Activated CD4-positive, alpha-beta T cell treated with anti-CD3 and anti-CD28 coated beads, Interleukin-2, amount 10 ng/mL, durations not matched to agents 24 days and 14 days (primary cell): ENCODE results near the gene ANKRD18A. TPM values are rescaled to one million over a fixed set of nuclear protein-coding genes. Genes with fewer than 3 reads are reported as not detected.
A peak's percentile ranks its signal among the peaks of the same experiment; 100 is the strongest.

Experiments
- DNase-seq: peaks from one replicate; pipeline ENCODE4 v3.0.0; 2022
- H3K27ac Mint-ChIP-seq: one replicate; pipeline ENCODE4 v1.8.0; 2022; ENCODE audit warnings: mild to moderate bottlenecking, mixed read lengths
- H3K27me3 Mint-ChIP-seq: one replicate; pipeline ENCODE4 v1.8.0; 2022; ENCODE audit warnings: mixed read lengths
- H3K36me3 Mint-ChIP-seq: one replicate; pipeline ENCODE4 v1.8.0; 2022; ENCODE audit warnings: low read depth, mild to moderate bottlenecking, mixed read lengths
- H3K4me1 Mint-ChIP-seq: one replicate; pipeline ENCODE4 v1.8.0; 2021; ENCODE audit warnings: mixed read lengths
- H3K4me3 Mint-ChIP-seq: one replicate; pipeline ENCODE4 v1.8.0; 2022; ENCODE audit warnings: mild to moderate bottlenecking, moderate library complexity, mixed read lengths
- H3K9me3 Mint-ChIP-seq: one replicate; pipeline ENCODE4 v1.8.0; 2021; ENCODE audit warnings: mixed read lengths
- intact Hi-C: fragments of 100-400 bp; cut with micrococcal nuclease; formaldehyde crosslinking; loops from one replicate; pipeline ENCODE4 v1.15.1; 2023
- total RNA-seq: library from RNA; stranded (reverse); gene quantifications from 2 replicates; pipeline ENCODE4 v1.2.3, GENCODE V29; 2022

ANKRD18A gene
- total RNA-seq, 1 donor from 2014 or later, result 4.5 TPM

- intact Hi-C loops, result no loop called here
- Mint-ChIP-seq H3K27ac (no peak overlapping the region), H3K9me3 (no peaks in the 10 kb centered on the region), H3K27me3 (no peaks in the 10 kb centered on the region), H3K36me3 (no peaks in the 10 kb centered on the region), H3K4me1 (no peaks in the 10 kb centered on the region), H3K4me3 (no peak overlapping the region)
- no peak for DNase-seq
These were observed 22.8 kb upstream of the ANKRD18A start for GRCh38 chr9:38642951-38643814.

- H3K4me1 Mint-ChIP-seq, result no peaks in the 10 kb centered on the region
- H3K36me3 Mint-ChIP-seq, result no peaks in the 10 kb centered on the region
- intact Hi-C loops, result no loop called here
- no peak overlapping the region for H3K4me3 Mint-ChIP-seq
- no peak overlapping the region for H3K27ac Mint-ChIP-seq
- no peaks in the 10 kb centered on the region for H3K27me3 Mint-ChIP-seq
- no peak for DNase-seq
- H3K9me3 Mint-ChIP-seq, result no peaks in the 10 kb centered on the region
These were observed 21.8 kb upstream of the ANKRD18A start for GRCh38 chr9:38641985-38642864.

- Mint-ChIP-seq H3K9me3 (no peaks in the 10 kb centered on the region), H3K27me3 (no peaks in the 10 kb centered on the region), H3K4me1 (no peaks in the 10 kb centered on the region), H3K4me3 (no peak overlapping the region), H3K27ac (no peak overlapping the region), H3K36me3 (no peaks in the 10 kb centered on the region)
- intact Hi-C loops, result no loop called here
- no peak for DNase-seq
These were observed 20.7 kb upstream of the ANKRD18A start for GRCh38 chr9:38641142-38641541.

- intact Hi-C loops, result no loop called here
- Mint-ChIP-seq H3K36me3 (no peaks in the 10 kb centered on the region), H3K27ac (no peak overlapping the region), H3K9me3 (no peaks in the 10 kb centered on the region), H3K27me3 (peaks cover 4% of the 10 kb centered on the region), H3K4me3 (no peak overlapping the region), H3K4me1 (no peaks in the 10 kb centered on the region)
- DNase-seq, result no peak
These were observed 19.2 kb upstream of the ANKRD18A start for GRCh38 chr9:38639577-38639940.

GRCh38 chr9:38638881-38639576 is 18.6 kb upstream of the ANKRD18A start:
- DNase-seq, result no peak
- H3K4me1 Mint-ChIP-seq, result no peaks in the 10 kb centered on the region
- intact Hi-C loops, result no loop called here
- H3K27ac Mint-ChIP-seq, result no peak overlapping the region
- H3K36me3 Mint-ChIP-seq, result no peaks in the 10 kb centered on the region
- peaks cover 7% of the 10 kb centered on the region for H3K27me3 Mint-ChIP-seq
- no peaks in the 10 kb centered on the region for H3K9me3 Mint-ChIP-seq
- no peak overlapping the region for H3K4me3 Mint-ChIP-seq

- intact Hi-C loops, result no loop called here
- Mint-ChIP-seq H3K4me3 (no peak overlapping the region), H3K27ac (no peak overlapping the region), H3K4me1 (no peaks in the 10 kb centered on the region), H3K27me3 (peaks cover 9% of the 10 kb centered on the region), H3K9me3 (no peaks in the 10 kb centered on the region), H3K36me3 (no peaks in the 10 kb centered on the region)
- DNase-seq, result no peak
These were observed 13.9 kb upstream of the ANKRD18A start for GRCh38 chr9:38634315-38634714.

- Mint-ChIP-seq H3K36me3 (no peaks in the 10 kb centered on the region), H3K27ac (no peak overlapping the region), H3K4me3 (no peak overlapping the region), H3K4me1 (no peaks in the 10 kb centered on the region), H3K27me3 (peaks cover 16% of the 10 kb centered on the region), H3K9me3 (peaks cover 3% of the 10 kb centered on the region)
- no peak for DNase-seq
- intact Hi-C loops, result no loop called here
These were observed 9.1 kb upstream of the ANKRD18A start for GRCh38 chr9:38629511-38629910.

- no peak for DNase-seq
- peaks cover 33% of the 10 kb centered on the region for H3K27me3 Mint-ChIP-seq
- peaks cover 3% of the 10 kb centered on the region for H3K36me3 Mint-ChIP-seq
- intact Hi-C loops, result no loop called here
- H3K4me1 Mint-ChIP-seq, result peaks cover 6% of the 10 kb centered on the region
- no peak overlapping the region for H3K4me3 Mint-ChIP-seq
- no peak overlapping the region for H3K27ac Mint-ChIP-seq
- peaks cover 7% of the 10 kb centered on the region for H3K9me3 Mint-ChIP-seq
These were observed 5.6 kb upstream of the ANKRD18A start for GRCh38 chr9:38626006-38626405.

- intact Hi-C loops, result no loop called here
- Mint-ChIP-seq H3K27ac (no peak overlapping the region), H3K36me3 (peaks cover 3% of the 10 kb centered on the region), H3K4me3 (peak overlapping the region; percentile 60), H3K9me3 (peaks cover 7% of the 10 kb centered on the region), H3K4me1 (peaks cover 10% of the 10 kb centered on the region), H3K27me3 (peaks cover 48% of the 10 kb centered on the region)
- no peak for DNase-seq
These were observed 2.6 kb upstream of the ANKRD18A start for GRCh38 chr9:38622951-38623350.

- peaks cover 10% of the 10 kb centered on the region for H3K4me1 Mint-ChIP-seq
- H3K9me3 Mint-ChIP-seq, result peaks cover 7% of the 10 kb centered on the region
- peak overlapping the region; percentile 60 for H3K4me3 Mint-ChIP-seq
- DNase-seq, result no peak
- H3K27me3 Mint-ChIP-seq, result peaks cover 50% of the 10 kb centered on the region
- peaks cover 3% of the 10 kb centered on the region for H3K36me3 Mint-ChIP-seq
- H3K27ac Mint-ChIP-seq, result no peak overlapping the region
- intact Hi-C loops, result no loop called here
These were observed 1.9 kb upstream of the ANKRD18A start for GRCh38 chr9:38622288-38622674.

- H3K4me3 Mint-ChIP-seq, result peak overlapping the region; percentile 93
- H3K36me3 Mint-ChIP-seq, result peaks cover 3% of the 10 kb centered on the region
- peaks cover 10% of the 10 kb centered on the region for H3K4me1 Mint-ChIP-seq
- peaks cover 51% of the 10 kb centered on the region for H3K27me3 Mint-ChIP-seq
- intact Hi-C loops, result no loop called here
- H3K27ac Mint-ChIP-seq, result no peak overlapping the region
- H3K9me3 Mint-ChIP-seq, result peaks cover 7% of the 10 kb centered on the region
- peak; percentile 79 for DNase-seq
These were observed 1.3 kb upstream of the ANKRD18A start for GRCh38 chr9:38621434-38622287.

- Mint-ChIP-seq H3K4me3 (peak overlapping the region; percentile 93), H3K4me1 (peaks cover 10% of the 10 kb centered on the region), H3K27me3 (peaks cover 42% of the 10 kb centered on the region), H3K36me3 (peaks cover 3% of the 10 kb centered on the region), H3K27ac (peak overlapping the region; percentile 89), H3K9me3 (peaks cover 4% of the 10 kb centered on the region)
- DNase-seq, result peak; percentile 73
- intact Hi-C loops, result no loop called here
These were observed 594 bp downstream of the ANKRD18A start for GRCh38 chr9:38619556-38620447.
